SH-SY5Y (cell line): Measurements from ENCODE around the gene BCL2A1.

Experiments
- GATA2 ChIP-seq: IDR thresholded peaks from 2 replicates; pipeline ENCODE4 v1.6.1; 2011; ENCODE audit warnings: mild to moderate bottlenecking, low read depth, low read length
- GATA3 ChIP-seq: IDR thresholded peaks from 2 replicates; pipeline ENCODE4 v1.6.1; 2011; ENCODE audit warnings: low read depth, mild to moderate bottlenecking, low read length, moderate library complexity

Gene BCL2A1

GRCh38 chr15:79989682-79990081 is 18.7 kb upstream of the BCL2A1 start:
- TF ChIP-seq GATA2 (no peak), GATA3 (no peak)

DNA sequence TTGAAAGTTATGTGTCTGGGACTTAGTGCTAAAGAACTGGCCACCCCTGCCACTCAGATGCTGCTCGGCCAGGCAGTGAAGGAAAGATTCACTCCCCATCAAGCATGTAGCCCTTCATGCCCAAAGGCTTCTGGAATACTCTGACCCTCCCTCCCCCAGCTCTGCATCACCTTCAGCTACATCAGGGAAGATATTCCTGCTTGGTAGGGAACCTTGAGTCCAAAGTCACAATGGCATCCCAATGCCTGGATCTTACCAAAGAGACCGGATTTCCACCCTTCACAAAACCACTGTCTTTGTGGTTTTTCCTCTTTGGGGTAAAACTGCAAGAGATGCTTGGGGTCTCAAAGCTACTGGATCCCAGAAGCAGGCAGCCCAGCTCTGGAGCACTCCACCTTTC is 18.2 kb upstream of the BCL2A1 start:
- TF ChIP-seq GATA2, result no peak
- TF ChIP-seq GATA3, result no peak

DNA sequence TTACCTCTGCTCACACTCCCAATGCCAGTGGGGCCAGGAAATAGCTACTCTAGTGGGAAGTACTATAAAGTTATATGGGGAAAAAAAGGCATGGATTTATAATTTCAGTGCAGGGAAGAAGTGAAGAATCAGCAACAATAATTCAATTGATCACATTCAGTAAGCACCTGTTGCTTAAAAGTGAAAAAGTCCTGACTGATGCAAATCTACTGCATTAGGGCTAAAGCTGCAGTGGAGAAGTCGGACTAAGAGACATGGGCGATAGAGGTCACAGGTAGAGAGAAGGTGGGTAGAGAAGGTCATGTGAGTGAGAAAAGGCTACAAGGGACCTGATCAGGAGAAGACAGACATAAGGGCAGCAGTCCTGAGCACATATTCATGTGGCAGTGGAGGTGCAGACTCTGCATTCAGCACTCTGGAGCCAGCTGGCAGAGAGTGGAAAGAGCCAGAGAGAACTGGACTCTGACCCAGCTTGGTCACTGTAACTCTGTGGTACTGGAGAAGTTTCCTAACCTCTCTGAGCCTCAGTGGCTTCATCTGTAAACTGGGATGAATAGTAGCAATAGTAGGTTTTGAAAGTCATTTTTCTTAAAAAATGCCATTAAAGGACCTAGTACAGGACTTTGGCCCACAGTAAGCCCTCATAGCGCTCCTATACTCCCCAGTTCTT is 17.6 kb upstream of the BCL2A1 start:
- no peak for TF ChIP-seq GATA2
- no peak for TF ChIP-seq GATA3

- no peak for TF ChIP-seq GATA3
- no peak for TF ChIP-seq GATA2
Observed at GRCh38 chr15:79987969-79988368, 17.0 kb upstream of the BCL2A1 start.

DNA sequence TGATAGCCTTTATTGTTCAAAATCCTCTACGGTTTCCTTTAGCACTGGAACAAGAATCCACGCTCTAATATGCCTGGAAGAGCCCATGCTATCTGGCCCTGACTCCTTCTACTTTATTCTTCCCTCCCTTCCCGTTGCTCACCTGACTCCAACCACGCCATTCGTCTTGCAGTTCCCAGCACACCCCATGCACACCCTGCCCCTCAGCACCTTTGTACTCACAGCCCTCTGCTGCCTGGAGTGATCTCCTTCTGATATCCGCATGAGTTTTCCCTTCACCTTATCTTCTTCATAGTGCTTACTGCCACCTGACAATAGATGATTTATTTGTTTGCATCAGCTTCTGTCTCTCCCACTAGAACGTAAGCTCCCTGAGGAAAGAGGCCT is 16.6 kb upstream of the BCL2A1 start:
- TF ChIP-seq GATA2 (no peak), GATA3 (no peak)

- TF ChIP-seq GATA2 (no peak), GATA3 (no peak)
Observed at GRCh38 chr15:79981831-79982455, 10.9 kb upstream of the BCL2A1 start.

DNA sequence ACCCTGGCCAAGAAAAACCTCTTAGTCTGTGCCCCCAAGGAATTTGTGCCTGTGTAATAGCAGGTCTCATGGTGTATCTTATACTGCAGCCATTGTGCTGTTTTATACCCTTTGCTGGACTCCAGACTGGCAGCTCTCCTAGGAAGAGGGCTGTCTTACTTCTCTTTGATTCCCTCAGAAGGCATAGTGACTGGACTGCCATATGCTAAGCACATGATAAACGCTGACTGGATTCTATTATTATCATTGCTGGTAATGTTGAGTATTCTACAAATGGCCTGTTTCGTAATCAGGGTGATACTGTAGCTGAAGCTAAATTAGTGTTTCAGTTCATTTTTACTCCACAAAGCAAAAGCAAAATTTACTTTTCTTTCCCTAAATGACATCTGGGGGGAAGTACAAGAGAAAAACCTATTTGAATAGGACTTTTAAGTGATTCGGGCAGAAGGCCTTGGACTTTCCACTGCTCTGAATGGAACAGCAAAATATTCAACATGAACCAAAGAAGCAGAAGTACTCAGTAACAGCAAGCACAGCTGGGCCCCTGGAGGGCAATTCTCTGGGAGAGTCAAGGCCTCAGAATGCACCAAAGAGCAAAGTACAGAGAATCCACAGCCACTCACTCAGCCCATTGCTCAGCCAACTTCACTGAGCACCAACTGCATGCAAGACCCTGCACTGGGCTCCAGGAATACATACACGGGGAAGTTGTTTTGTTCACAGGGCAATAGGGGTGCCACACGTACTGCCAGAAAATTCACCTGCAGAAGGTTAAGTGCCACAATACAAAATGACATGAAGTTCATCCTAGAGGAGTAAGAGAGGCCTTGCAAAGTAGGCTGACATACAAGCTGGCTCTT is 7.9 kb upstream of the BCL2A1 start:
- no peak for TF ChIP-seq GATA2
- no peak for TF ChIP-seq GATA3

- TF ChIP-seq GATA3 (no peak), GATA2 (no peak)
Observed at GRCh38 chr15:79978260-79978654, 7.3 kb upstream of the BCL2A1 start.

DNA sequence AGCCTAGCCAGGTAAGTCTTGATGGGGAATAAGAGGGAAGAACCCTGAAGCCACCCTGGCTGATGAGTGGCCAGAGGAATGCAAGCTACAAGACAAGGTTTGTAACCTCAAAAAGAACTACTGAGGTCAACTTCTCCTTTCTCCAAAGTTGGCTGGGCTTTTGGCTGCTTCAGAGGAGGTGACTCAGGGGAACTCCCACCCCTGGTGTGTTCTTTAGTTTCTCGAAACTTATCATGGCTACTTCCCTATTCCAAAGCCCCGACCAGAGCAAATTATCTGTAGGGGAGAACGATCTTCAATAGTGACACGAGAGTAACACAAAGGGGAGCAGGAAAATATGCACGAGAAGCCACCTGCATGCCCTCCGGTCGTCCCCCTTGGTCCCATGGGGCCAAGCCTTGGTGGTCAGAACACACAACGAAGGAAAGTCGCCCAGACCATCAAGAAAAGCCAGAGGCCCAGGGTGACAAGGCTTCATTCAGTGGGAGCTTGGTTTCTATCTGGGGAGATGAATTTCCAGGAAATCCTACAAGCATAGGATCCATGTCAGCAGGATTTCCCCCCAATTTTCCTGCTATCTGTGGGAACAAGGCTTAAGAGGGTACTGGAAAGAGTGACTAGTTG is 6.5 kb upstream of the BCL2A1 start:
- TF ChIP-seq GATA3, result no peak
- no peak for TF ChIP-seq GATA2

DNA sequence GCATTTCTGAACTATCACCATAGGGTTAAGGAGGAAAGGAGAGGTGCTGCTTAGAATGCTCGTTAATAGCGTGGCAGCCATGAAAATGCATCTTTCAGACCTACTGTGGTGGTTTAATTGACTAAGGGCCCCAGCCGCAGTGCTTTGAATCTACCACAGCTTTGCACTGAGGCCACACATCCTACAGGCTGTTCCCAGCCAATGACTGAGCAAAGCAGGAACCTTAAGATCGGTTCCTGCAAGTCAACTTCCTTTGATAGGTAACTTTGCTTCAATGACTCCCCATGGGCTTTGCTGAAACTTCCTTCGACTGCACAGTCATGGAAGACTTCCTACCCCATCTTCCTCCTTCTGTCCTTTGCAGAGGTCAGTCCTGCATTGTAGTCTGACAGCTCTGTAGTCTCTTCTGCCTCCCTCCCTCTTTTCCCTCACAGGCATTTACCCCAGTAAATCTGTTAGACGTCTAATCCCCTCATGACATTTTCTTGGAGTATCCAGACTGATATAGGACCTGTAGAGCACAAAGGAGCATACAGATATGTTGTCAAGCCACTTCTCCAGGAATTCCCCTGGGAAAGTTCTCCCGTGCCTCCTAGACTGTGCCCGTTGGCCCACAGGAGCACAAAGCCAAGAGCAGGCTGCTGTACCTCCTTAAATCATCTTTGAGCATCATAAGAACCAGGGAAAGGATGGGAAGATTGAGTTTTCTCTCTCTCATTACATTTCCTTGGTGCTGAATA is 2.6 kb upstream of the BCL2A1 start:
- TF ChIP-seq GATA2 (no peak), GATA3 (no peak)

DNA sequence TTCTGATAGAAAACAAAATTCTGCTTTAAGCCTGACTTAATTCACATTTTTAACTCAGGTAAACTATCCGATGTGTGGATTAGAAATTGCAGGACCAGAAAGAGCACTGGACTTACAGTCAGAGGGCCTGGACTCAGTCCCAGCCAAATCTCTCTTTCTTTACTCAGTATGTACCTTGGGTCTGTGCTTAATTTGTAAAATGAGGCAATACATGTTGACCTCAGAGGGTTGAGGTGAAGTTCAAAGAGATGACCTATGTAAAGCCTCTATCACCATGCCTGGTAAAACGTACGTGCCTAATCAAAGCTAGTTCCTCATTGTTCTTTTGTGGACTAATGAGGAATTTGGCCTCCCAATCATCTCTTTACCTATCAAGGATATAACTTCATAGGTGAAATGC is 1.9 kb upstream of the BCL2A1 start:
- TF ChIP-seq GATA3 (no peak), GATA2 (no peak)

DNA sequence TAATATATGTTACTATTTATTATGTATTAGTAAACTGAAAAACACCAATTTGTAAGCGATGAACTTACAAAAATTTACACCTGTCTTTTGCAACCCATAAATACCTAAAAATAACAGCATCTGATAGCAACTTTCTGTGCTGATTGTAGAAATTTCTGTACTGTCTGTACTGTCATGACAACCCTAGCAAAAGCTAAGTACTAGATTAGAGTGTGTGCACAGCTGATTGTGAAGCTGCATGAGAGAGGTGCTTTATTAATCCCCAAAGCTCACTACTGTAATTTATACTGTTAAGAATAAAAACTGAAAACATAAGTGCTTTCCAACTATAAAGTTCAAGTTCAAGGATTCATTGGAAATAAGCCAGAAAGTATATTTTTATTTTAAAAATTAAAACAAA is 815 bp downstream of the BCL2A1 start:
- TF ChIP-seq GATA3, result no peak
- no peak for TF ChIP-seq GATA2

DNA sequence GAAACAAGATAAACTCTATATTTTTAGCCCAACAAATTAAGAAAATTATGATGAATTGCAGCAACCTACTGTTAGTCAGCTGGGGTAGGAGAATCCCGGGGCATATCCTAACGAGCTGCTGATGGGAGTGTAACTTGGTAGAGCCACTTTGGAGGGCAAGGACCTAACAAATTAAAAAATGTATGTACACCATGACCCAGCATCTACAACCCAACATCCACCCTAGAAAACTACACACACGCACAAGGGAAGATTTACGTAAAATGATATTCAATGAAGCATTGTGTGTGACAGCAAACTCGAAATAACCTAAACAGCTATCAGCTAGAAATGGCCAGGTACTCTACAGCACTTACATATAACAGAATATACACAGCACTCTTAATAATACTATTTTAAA is 1.9 kb downstream of the BCL2A1 start:
- no peak for TF ChIP-seq GATA2
- TF ChIP-seq GATA3, result no peak

- no peak for TF ChIP-seq GATA3
- TF ChIP-seq GATA2, result no peak
Observed at GRCh38 chr15:79967298-79968182, 3.5 kb downstream of the BCL2A1 start.
